HG02798 (cell line): Measurements from ENCODE around the gene MCOLN1.
"Not testable (repeated sequence)": the region's sequence is repeated elsewhere in the genome, so short reads cannot be mapped to it uniquely, and the experiment has no call there.

Experiments used
- ATAC-seq: cut with Tn5 transposase; IDR thresholded peaks from one replicate; pipeline ENCODE4 v1.9.1; 2021; ENCODE audit warnings: mild to moderate bottlenecking; ENCODE audit not compliant: unreplicated experiment, poor library complexity

Gene MCOLN1

DNA sequence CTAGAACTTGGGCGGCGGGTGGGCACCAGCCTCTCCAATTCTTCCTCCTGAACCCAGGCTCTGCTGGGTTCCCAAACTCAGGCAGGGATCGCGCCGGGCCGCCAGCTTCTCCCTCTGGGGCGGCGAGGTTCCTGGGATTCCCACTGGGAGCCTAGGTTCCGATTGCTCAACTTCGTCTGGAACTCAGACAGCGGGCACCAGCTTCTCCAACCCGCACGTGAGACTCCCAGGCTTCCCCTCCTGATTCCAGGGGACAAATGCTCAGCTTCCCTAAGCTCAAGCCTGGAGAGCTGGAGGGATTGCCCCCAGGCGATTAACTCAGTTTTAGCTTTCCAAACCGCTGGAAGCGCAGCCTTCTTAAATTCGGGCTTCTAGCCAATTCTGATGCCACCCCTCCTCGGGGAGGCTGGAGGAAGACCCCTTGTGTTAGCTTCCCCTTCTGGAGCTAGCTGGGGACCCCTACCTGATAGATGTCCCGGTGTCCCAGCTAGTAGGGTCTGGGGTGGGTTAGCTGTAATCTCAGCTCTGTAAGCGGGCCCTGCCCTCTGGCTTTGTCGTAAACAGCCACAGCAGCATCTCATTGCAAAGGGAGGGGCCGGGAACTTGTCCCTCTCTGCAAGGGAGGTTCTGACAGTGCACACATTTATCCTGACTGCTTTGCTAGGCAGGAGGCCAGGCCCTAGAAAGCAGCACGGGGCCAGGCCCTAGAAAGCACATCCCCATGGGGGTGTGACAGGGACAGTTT, 671 bp downstream of the MCOLN1 start:
- ATAC-seq, result peak; percentile 5

GRCh38 chr19:7524523-7524922, 2.1 kb downstream of the MCOLN1 start:
- ATAC-seq, result no peak

- ATAC-seq, result no peak
Measured at GRCh38 chr19:7524992-7525739, 2.7 kb downstream of the MCOLN1 start.

DNA sequence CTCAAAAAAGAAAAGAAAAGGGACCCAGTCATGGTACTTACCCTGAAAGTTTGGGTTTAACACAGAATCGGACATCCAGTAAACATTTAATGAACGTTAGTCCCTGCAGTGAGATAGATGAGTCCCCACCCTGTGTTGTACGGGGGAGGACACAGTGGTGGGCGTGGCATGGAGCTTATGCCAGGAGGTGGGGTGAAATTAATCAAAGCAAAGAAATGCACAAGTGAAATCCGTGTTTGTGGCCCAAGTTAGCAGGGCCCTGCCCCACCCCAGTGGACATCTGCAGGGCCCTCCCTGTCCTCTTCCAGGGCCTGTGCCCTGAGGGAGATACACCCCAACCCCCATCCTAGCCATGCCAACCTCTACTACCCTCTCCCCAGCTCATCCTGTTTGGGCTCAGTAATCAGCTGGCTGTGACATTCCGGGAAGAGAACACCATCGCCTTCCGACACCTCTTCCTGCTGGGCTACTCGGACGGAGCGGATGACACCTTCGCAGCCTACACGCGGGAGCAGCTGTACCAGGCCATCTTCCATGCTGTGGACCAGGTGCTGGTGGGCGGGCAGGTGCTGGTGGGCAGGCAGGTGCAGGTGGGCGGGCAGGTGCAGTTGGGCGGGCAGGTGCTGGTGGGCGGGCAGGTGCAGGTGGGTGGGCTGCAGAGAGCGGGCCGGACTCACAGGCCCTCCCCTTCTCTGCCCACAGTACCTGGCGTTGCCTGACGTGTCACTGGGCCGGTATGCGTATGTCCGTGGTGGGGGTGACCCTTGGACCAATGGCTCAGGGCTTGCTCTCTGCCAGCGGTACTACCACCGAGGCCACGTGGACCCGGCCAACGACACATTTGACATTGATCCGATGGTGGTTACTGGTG, 3.9 kb downstream of the MCOLN1 start:
- no peak for ATAC-seq

GRCh38 chr19:7527516-7528191, 5.2 kb downstream of the MCOLN1 start:
- ATAC-seq, result no peak

DNA sequence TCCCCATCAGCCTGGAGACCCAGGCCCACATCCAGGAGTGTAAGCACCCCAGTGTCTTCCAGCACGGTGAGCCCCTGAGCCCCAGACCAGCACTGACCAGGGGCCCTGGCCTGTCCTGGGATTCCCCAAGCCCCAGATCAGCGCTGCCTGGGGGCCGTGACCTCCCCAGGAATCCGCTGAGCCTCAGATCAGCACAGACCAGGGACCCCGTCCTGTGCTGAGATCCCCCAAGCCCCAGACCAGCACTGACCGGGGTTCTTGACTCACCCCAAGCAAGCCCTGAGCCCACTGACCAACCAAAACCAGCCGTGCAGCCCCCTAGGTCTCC, 5.7 kb downstream of the MCOLN1 start:
- no peak for ATAC-seq

DNA sequence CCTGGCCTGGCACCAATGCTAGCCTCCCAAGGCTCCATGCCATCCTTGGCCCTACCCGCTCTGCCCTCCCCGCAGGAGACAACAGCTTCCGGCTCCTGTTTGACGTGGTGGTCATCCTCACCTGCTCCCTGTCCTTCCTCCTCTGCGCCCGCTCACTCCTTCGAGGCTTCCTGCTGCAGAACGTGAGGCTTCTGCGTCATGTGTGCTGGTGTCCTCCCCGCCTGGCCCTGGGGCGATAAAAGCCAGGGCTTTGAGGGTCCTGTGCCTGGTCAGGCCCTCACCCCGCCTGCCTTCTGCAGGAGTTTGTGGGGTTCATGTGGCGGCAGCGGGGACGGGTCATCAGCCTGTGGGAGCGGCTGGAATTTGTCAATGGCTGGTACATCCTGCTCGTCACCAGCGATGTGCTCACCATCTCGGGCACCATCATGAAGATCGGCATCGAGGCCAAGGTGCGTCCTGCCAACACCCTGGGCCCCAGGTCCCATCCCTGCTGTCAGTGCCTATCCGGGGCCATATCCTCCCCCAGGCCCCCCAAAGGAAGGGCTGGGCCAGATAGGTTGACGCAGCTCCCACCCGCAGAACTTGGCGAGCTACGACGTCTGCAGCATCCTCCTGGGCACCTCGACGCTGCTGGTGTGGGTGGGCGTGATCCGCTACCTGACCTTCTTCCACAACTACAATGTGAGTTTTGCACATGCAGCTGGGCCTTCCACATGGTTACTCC, 6.3 kb downstream of the MCOLN1 start:
- no peak for ATAC-seq

DNA sequence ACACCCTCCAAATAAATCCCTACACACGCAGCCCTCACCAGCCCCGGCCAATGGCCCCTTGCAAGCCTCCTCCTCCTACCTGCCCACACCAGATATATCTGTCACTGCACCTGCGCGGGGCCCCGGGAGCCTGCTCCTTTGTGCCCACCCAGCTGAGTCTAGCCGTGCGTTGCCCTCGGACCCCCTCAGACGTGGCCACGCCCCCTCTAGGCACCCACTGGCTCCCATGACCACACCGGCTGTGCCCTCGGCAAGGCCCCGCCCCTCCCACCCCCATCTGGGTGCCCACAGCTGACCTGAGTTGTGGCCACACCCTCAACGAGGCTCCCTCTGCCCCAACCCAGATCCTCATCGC, 6.8 kb downstream of the MCOLN1 start:
- ATAC-seq, result no peak

GRCh38 chr19:7529610-7530490, 7.4 kb downstream of the MCOLN1 start:
- ATAC-seq, result no peak

DNA sequence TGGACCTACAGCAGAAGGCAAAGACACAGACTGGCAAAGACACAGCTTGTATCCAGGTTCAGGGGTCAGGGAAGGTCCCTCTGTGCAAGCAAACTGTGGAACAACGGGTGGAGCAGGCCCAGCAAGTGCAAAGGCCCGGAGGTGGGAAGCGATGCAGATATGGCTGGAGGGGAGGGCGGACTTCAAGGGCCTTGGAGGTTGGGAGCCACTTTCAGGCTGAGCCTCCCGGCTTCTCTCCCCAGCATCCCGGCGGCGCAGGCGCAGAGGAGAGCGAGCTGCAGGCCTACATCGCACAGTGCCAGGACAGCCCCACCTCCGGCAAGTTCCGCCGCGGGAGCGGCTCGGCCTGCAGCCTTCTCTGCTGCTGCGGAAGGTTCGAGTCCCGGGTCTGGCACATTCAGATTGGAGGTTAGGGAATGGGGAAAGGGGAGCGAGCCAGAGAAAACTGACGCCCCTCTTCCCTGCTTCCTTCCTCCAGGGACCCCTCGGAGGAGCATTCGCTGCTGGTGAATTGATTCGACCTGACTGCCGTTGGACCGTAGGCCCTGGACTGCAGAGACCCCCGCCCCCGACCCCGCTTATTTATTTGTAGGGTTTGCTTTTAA, 11.0 kb downstream of the MCOLN1 start:
- ATAC-seq, result no peak

DNA sequence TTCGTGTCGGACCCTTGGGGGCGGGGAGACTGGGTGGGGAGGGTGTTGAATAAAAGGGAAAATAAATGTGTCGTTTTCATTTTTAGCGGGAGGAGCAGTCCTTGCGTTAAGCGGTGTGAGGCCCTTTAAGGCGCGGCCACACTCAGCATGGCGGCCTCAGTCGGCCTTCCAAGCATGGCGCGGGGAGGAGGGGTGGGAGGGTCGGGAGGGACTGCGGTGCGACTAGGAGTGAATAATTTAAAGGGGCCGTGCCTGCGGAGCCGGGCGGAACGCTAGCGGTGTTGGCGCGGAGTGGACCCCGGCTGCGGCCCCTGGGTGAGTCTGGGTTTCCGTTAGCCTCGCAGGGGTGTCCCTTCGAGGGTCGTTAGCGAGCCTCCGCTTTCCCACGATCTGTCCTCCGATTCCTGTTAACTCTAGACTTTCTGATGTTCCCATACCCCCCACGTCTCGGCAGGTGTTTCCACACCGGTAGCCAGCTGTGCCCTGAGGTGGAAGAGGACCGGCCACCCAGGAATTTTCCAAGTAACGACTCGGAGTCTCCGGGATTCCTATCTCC, 11.6 kb downstream of the MCOLN1 start:
- ATAC-seq, result peak; percentile 37

- no peak for ATAC-seq
Measured at GRCh38 chr19:7534531-7535046, 12.2 kb downstream of the MCOLN1 start.

DNA sequence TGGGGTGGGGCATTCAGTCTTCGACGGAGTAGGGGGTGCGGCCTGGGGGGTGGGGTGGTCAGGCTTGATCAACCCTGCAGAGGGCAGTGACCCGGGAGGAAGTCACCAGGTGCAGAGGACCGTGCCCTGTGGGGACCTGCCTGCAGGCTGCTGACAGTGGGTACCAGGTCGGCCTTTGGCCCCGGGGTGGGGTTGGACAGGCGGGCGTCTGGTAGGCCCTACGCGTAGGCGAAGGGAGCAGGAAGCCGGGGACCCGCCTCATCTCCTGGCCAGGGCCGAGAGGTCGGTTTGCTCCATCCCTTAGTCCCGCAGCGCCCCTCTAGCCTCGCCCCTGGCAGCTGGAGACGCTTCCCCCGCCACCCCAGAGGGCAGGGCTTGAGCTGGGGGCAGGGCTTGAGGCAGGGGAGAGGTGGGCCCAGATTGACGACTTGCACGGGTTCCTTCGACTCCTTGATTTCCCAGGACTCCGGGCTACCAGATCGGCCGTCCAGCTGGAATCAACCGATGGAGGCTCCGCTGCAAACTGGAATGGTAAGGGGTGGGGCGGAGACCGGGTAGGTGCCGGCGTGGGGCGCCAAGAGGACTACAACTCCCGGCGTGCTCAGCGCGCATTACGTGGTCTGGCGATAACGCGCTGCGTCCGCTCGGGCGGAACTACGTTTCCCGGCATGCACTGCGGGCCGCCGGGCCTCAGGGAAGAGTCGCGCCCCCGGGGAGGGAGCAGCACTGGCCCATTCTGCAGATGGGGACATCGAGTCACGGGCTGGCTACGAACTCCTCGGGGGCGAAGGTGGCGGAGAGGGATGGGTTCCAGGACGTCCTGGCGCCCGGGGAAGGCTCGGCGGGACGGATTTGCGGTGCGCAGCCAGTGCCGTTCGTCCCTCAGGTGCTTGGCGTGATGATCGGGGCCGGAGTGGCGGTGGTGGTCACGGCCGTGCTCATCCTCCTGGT, 12.9 kb downstream of the MCOLN1 start, which contains the start of gene PNPLA6:
TSS of gene PNPLA6 (plus strand) at position 671 of the 951 bp plus-strand sequence. CDS start at position 743, 72 bp downstream.
- peak; percentile 82 for ATAC-seq

- no peak for ATAC-seq
Measured at GRCh38 chr19:7535998-7536695, 13.7 kb downstream of the MCOLN1 start.

- not testable (repeated sequence) for ATAC-seq
Measured at GRCh38 chr19:7538990-7539389, 16.6 kb downstream of the MCOLN1 start.

- ATAC-seq, result no peak
Measured at GRCh38 chr19:7539827-7540425, 17.5 kb downstream of the MCOLN1 start.
